Naive thymus-derived CD4-positive, alpha-beta T cell (primary cell): ENCODE data around the gene TXNDC5. TPM values are rescaled to one million over a fixed set of nuclear protein-coding genes. Genes with fewer than 3 reads are reported as not detected.

Experiments
- ATAC-seq: fragments of 150-1000 bp; cut with Tn5 transposase; 2 replicates; pipeline ENCODE4 v1.10.0; 2021; ENCODE audit warnings: mild to moderate bottlenecking, moderate library complexity
- CTCF ChIA-PET: fragments of 350-600 bp; sonication (Branson Sonifier 250); formaldehyde crosslinking; loops from one replicate; lab custom pipeline; 2021; ENCODE audit warnings: antibody characterized with exemption; lab: Charles Lee
- POLR2A ChIA-PET: fragments of 350-600 bp; sonication (Branson Sonifier 250); formaldehyde crosslinking; loops from one replicate; lab custom pipeline; 2021; ENCODE audit warnings: antibody characterized with exemption, inconsistent platforms; lab: Charles Lee
- DNase-seq, 9 donors: peaks; one replicate each; pipeline versions ENCODE4 v3.0.0 to v3.0.0-alpha.2; 2020 to 2022; ENCODE audit warnings: mixed read lengths in 1 of 9
- H3K27ac ChIP-seq: one replicate; pipeline ENCODE4 v1.7.0; 2013; ENCODE audit warnings: mild to moderate bottlenecking, low read depth, low read length, moderate library complexity
- H3K27me3 ChIP-seq, 2 donors: one replicate each; pipeline ENCODE4 v1.7.0; 2013; ENCODE audit warnings: low read length in 2 of 2, mild to moderate bottlenecking in 2 of 2, moderate library complexity in 2 of 2; ENCODE audit not compliant: control insufficient read depth in 2 of 2, insufficient read depth in 2 of 2
- H3K36me3 ChIP-seq, 3 experiments: 1 replicate in 2 of 3; 2 replicates in 1 of 3; pipeline ENCODE4 v1.7.0; 2013; ENCODE audit warnings: low read length in 3 of 3, mild to moderate bottlenecking in 3 of 3, moderate library complexity in 1 of 3; ENCODE audit not compliant: insufficient read depth in 3 of 3, control insufficient read depth in 2 of 3
- H3K4me1 ChIP-seq, 2 donors: one replicate each; pipeline ENCODE4 v1.7.0; 2013; ENCODE audit warnings: low read length in 2 of 2, mild to moderate bottlenecking in 2 of 2, moderate library complexity in 1 of 2; ENCODE audit not compliant: control insufficient read depth in 2 of 2, insufficient read depth in 2 of 2
- H3K4me3 ChIP-seq: 2 replicates; pipeline ENCODE4 v1.7.0; 2013; ENCODE audit warnings: mild to moderate bottlenecking, low read length
- H3K9me3 ChIP-seq, 3 experiments: 1 replicate in 2 of 3; 2 replicates in 1 of 3; pipeline ENCODE4 v1.7.0; 2013; ENCODE audit warnings: low read length in 3 of 3; ENCODE audit not compliant: control insufficient read depth in 2 of 3
- H3K27ac Mint-ChIP-seq, 9 donors: one replicate each; pipeline ENCODE4 v1.8.0; 2020 to 2022; ENCODE audit warnings: mixed read lengths in 9 of 9, mild to moderate bottlenecking in 8 of 9, moderate library complexity in 5 of 9, inconsistent platforms in 2 of 9
- H3K27me3 Mint-ChIP-seq, 5 donors: one replicate each; pipeline ENCODE4 v1.8.0; 2021 to 2022; ENCODE audit warnings: mixed read lengths in 5 of 5, mild to moderate bottlenecking in 1 of 5
- H3K36me3 Mint-ChIP-seq, 5 donors: one replicate each; pipeline ENCODE4 v1.8.0; 2020 to 2022; ENCODE audit warnings: mixed read lengths in 5 of 5, mild to moderate bottlenecking in 3 of 5, inconsistent platforms in 1 of 5
- H3K4me1 Mint-ChIP-seq, 7 donors: one replicate each; pipeline ENCODE4 v1.8.0; 2020 to 2022; ENCODE audit warnings: mixed read lengths in 7 of 7, mild to moderate bottlenecking in 3 of 7, inconsistent platforms in 1 of 7
- H3K4me3 Mint-ChIP-seq, 10 donors: one replicate each; pipeline ENCODE4 v1.8.0; 2020 to 2022; ENCODE audit warnings: mild to moderate bottlenecking in 10 of 10, mixed read lengths in 10 of 10, moderate library complexity in 6 of 10, inconsistent platforms in 2 of 10
- H3K9me3 Mint-ChIP-seq, 11 donors: one replicate each; pipeline ENCODE4 v1.8.0; 2020 to 2022; ENCODE audit warnings: mixed read lengths in 11 of 11, mild to moderate bottlenecking in 4 of 11, inconsistent platforms in 1 of 11, moderate library complexity in 1 of 11
- intact Hi-C, 2 donors: fragments of 100-400 bp; cut with micrococcal nuclease; formaldehyde crosslinking; loops; one replicate each; pipeline ENCODE4 v1.15.1; 2023
- polyA plus RNA-seq, 2 donors: library from polyadenylated mRNA; unstranded; fragments of 300-500 nt; fragmentation: Illumina TruSeq; gene quantifications; one replicate each; pipeline ENCODE4 v1.2.3, GENCODE V29; 2021
- total RNA-seq, 6 experiments: library from RNA in 5 of 6; stranded (reverse) in 5 of 6; gene quantifications; 1 replicate in 5 of 6; 2 replicates in 1 of 6; pipeline ENCODE4 v1.2.3 and lab custom pipeline; 2021 to 2026

The TXNDC5 gene
- total and polyA plus RNA-seq, 7 experiments from 2014 or later = 11.5 to 48.6 (median 21.4) TPM

GRCh38 chr6:7910298-7910653 lies 312 bp downstream of the TXNDC5 start:
- no peak overlapping the region for H3K27ac ChIP-seq
- ChIA-PET POLR2A (no interaction called here), CTCF (interaction anchor here (0.6 kb wide), 1 partner anchor 1167 kb away, joined by 6 read pairs; no protein-coding TSS in a partner anchor)
- no peaks in the 10 kb centered on the region for H3K9me3 ChIP-seq
- ATAC-seq = peak; percentile 44
- peak in 2 of 9 donors; percentile 6 to 15 for DNase-seq
- peaks cover 6 to 16% of the 10 kb centered on the region in 2 donors for H3K4me1 ChIP-seq
- H3K27me3 ChIP-seq = no peaks in the 10 kb centered on the region
- Mint-ChIP-seq H3K9me3 (no peaks in the 10 kb centered on the region), H3K4me3 (no peak overlapping the region), H3K27me3 (no peaks in the 10 kb centered on the region), H3K27ac (no peak overlapping the region), H3K4me1 (peaks cover 4 to 18% (median 6%) of the 10 kb centered on the region in 7 donors), H3K36me3 (peaks cover 0 to under 1% (median 0%) of the 10 kb centered on the region in 5 donors)
- no peaks in the 10 kb centered on the region for H3K36me3 ChIP-seq
- H3K4me3 ChIP-seq = no peak overlapping the region
- intact Hi-C loops = loop anchor here (1.0 to 10.0 kb wide), 6 partner anchors 95 to 598 kb away; partner anchors contain the start of genes BLOC1S5 (in 2 of the 2), EEF1E1 (in 2 of the 2), SLC35B3 (in 1 of the 2) and SSR1 (in 1 of the 2)

- Histone ChIP-seq H3K36me3 (no peaks in the 10 kb centered on the region), H3K27me3 (no peaks in the 10 kb centered on the region), H3K4me1 (peaks cover 6 to 16% of the 10 kb centered on the region in 2 donors), H3K4me3 (peak overlapping the region; percentile 40), H3K9me3 (no peaks in the 10 kb centered on the region), H3K27ac (no peak overlapping the region)
- H3K4me3 Mint-ChIP-seq = peak overlapping the region in 9 of 10 donors; percentile 68 to 89 (median 78)
- H3K4me1 Mint-ChIP-seq = peaks cover 4 to 23% (median 7%) of the 10 kb centered on the region in 7 donors
- H3K36me3 Mint-ChIP-seq = peaks cover 0 to 7% (median 0%) of the 10 kb centered on the region in 5 donors
- peaks cover 0 to 2% (median 0%) of the 10 kb centered on the region in 11 donors for H3K9me3 Mint-ChIP-seq
- H3K27me3 Mint-ChIP-seq = no peaks in the 10 kb centered on the region
- ATAC-seq = peak; percentile 39
- ChIA-PET POLR2A (interaction anchor here (1.0 kb wide), 1 partner anchor 155 kb away, joined by 3 read pairs; no protein-coding TSS in a partner anchor), CTCF (interaction anchor here (0.6 kb wide), 1 partner anchor 1166 kb away, joined by 6 read pairs; no protein-coding TSS in a partner anchor)
- intact Hi-C loops = loop anchor here (1.0 to 10.0 kb wide), 9 partner anchors 95 to 597 kb away; partner anchors contain the start of genes BLOC1S5 (in 2 of the 2), EEF1E1 (in 2 of the 2), CAGE1 (in 1 of the 2) and RIOK1 (in 1 of the 2)
- DNase-seq = peak in 4 of 9 donors; percentile 13 to 76 (median 20)
- peak overlapping the region in 3 of 9 donors; percentile 7 to 53 (median 32) for H3K27ac Mint-ChIP-seq
Observed at GRCh38 chr6:7909323-7910276, 988 bp downstream of the TXNDC5 start.

- Mint-ChIP-seq H3K4me1 (peaks cover 4 to 23% (median 7%) of the 10 kb centered on the region in 7 donors), H3K4me3 (no peak overlapping the region), H3K36me3 (peaks cover 0 to 14% (median 4%) of the 10 kb centered on the region in 5 donors), H3K9me3 (peaks cover 0 to 2% (median 0%) of the 10 kb centered on the region in 11 donors), H3K27me3 (no peaks in the 10 kb centered on the region), H3K27ac (peak overlapping the region in 1 of 9 donors; percentile 19)
- DNase-seq (no peak), ATAC-seq (no peak)
- Histone ChIP-seq H3K36me3 (peaks cover 0 to 4% (median 0%) of the 10 kb centered on the region in 3 experiments), H3K27me3 (no peaks in the 10 kb centered on the region), H3K9me3 (no peaks in the 10 kb centered on the region), H3K4me1 (peaks cover 6 to 16% of the 10 kb centered on the region in 2 donors), H3K27ac (no peak overlapping the region), H3K4me3 (no peak overlapping the region)
- intact Hi-C loops = loop anchor here in 1 of 2 donors (10.0 kb wide), 1 partner anchor 312 kb away; the partner anchor contains the start of gene SNRNP48
- POLR2A ChIA-PET = no interaction called here
- CTCF ChIA-PET = no interaction called here
Observed at GRCh38 chr6:7907159-7907558, 3.4 kb downstream of the TXNDC5 start.

- no peak overlapping the region for H3K4me3 Mint-ChIP-seq
- intact Hi-C loops = loop anchor here in 1 of 2 donors (10.0 kb wide), 1 partner anchor 312 kb away; the partner anchor contains the start of gene SNRNP48
- Histone ChIP-seq H3K4me3 (no peak overlapping the region), H3K9me3 (no peaks in the 10 kb centered on the region), H3K27me3 (no peaks in the 10 kb centered on the region), H3K4me1 (peaks cover 6 to 16% of the 10 kb centered on the region in 2 donors), H3K36me3 (peaks cover 0 to 8% (median 0%) of the 10 kb centered on the region in 3 experiments), H3K27ac (no peak overlapping the region)
- H3K4me1 Mint-ChIP-seq = peaks cover 4 to 23% (median 7%) of the 10 kb centered on the region in 7 donors
- H3K27ac Mint-ChIP-seq = peak overlapping the region in 1 of 9 donors; percentile 19
- H3K36me3 Mint-ChIP-seq = peaks cover 0 to 14% (median 4%) of the 10 kb centered on the region in 5 donors
- ATAC-seq (no peak), DNase-seq (no peak)
- POLR2A ChIA-PET = no interaction called here
- H3K9me3 Mint-ChIP-seq = peaks cover 0 to 2% (median 0%) of the 10 kb centered on the region in 11 donors
- CTCF ChIA-PET = no interaction called here
- H3K27me3 Mint-ChIP-seq = no peaks in the 10 kb centered on the region
Observed at GRCh38 chr6:7906741-7907140, 3.8 kb downstream of the TXNDC5 start.

GRCh38 chr6:7905416-7905815 lies 5.2 kb downstream of the TXNDC5 start:
- Mint-ChIP-seq H3K9me3 (peaks cover 0 to 2% (median 0%) of the 10 kb centered on the region in 11 donors), H3K27me3 (no peaks in the 10 kb centered on the region), H3K4me1 (peaks cover 4 to 23% (median 7%) of the 10 kb centered on the region in 7 donors), H3K36me3 (peaks cover 4 to 18% (median 4%) of the 10 kb centered on the region in 5 donors), H3K4me3 (no peak overlapping the region), H3K27ac (no peak overlapping the region)
- ChIA-PET POLR2A (no interaction called here), CTCF (no interaction called here)
- Histone ChIP-seq H3K9me3 (no peaks in the 10 kb centered on the region), H3K27ac (no peak overlapping the region), H3K27me3 (no peaks in the 10 kb centered on the region), H3K4me3 (no peak overlapping the region), H3K36me3 (peaks cover 0 to 16% (median 0%) of the 10 kb centered on the region in 3 experiments), H3K4me1 (peaks cover 6 to 9% of the 10 kb centered on the region in 2 donors)
- ATAC-seq (no peak), DNase-seq (no peak)
- intact Hi-C loops = loop anchor here in 1 of 2 donors (10.0 kb wide), 1 partner anchor 311 kb away; the partner anchor contains the start of gene SNRNP48

- Histone ChIP-seq H3K36me3 (peaks cover 0 to 18% (median 5%) of the 10 kb centered on the region in 3 experiments), H3K4me3 (no peak overlapping the region), H3K27ac (no peak overlapping the region), H3K4me1 (peaks cover 6 to 9% of the 10 kb centered on the region in 2 donors), H3K27me3 (no peaks in the 10 kb centered on the region), H3K9me3 (no peaks in the 10 kb centered on the region)
- POLR2A ChIA-PET = no interaction called here
- CTCF ChIA-PET = no interaction called here
- H3K36me3 Mint-ChIP-seq = peaks cover 4 to 18% (median 4%) of the 10 kb centered on the region in 5 donors
- peaks cover 4 to 23% (median 7%) of the 10 kb centered on the region in 7 donors for H3K4me1 Mint-ChIP-seq
- ATAC-seq = no peak
- no peak overlapping the region for H3K4me3 Mint-ChIP-seq
- peaks cover 0 to 2% (median 0%) of the 10 kb centered on the region in 11 donors for H3K9me3 Mint-ChIP-seq
- intact Hi-C loops = loop anchor here in 1 of 2 donors (10.0 kb wide), 1 partner anchor 310 kb away; the partner anchor contains the start of gene SNRNP48
- peak overlapping the region in 2 of 9 donors; percentile 28 to 59 for H3K27ac Mint-ChIP-seq
- no peak for DNase-seq
- no peaks in the 10 kb centered on the region for H3K27me3 Mint-ChIP-seq
Observed at GRCh38 chr6:7904654-7905319, 5.8 kb downstream of the TXNDC5 start.
